Melanocyte of skin (primary cell): ENCODE data around the gene SCYGR3. TPM values are rescaled to one million over a fixed set of nuclear protein-coding genes. Genes with fewer than 3 reads are reported as not detected.

Source experiments
- total RNA-seq, 2 donors: library from RNA; depleted of rRNA; stranded (reverse); fragments of >200 nt; gene quantifications; 2 replicates each; pipeline ENCODE4 v1.2.3, GENCODE V29; 2012

SCYGR3 gene, protein sequence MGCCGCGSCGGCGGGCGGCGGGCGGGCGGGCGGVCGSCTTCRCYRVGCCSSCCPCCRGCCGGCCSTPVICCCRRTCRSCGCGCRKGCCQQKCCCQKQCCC
- not detected for total RNA-seq

DNA sequence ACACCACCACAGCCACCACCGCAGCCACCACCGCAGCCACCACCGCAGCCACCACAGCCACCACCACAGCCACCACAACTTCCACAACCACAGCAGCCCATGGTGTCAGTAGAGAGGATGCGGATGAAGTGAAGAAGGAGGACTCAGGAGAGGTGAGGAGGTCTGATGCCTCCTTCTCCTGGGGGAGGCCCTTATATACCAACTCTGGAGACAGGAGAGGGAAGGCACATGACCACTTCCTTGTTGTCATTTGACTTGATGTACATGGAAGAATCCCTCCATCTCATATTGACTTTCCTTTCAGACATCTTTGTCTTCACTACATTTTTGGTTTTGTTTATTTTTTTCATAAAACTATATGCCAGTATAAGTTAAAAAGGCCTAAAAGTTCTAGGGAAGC lies at the start of gene SCYGR3:
Gene SCYGR3, minus strand, starts transcription at position 101 of the 400 bp plus-strand sequence. Its CDS starts 0 bp downstream, at position 101.

DNA sequence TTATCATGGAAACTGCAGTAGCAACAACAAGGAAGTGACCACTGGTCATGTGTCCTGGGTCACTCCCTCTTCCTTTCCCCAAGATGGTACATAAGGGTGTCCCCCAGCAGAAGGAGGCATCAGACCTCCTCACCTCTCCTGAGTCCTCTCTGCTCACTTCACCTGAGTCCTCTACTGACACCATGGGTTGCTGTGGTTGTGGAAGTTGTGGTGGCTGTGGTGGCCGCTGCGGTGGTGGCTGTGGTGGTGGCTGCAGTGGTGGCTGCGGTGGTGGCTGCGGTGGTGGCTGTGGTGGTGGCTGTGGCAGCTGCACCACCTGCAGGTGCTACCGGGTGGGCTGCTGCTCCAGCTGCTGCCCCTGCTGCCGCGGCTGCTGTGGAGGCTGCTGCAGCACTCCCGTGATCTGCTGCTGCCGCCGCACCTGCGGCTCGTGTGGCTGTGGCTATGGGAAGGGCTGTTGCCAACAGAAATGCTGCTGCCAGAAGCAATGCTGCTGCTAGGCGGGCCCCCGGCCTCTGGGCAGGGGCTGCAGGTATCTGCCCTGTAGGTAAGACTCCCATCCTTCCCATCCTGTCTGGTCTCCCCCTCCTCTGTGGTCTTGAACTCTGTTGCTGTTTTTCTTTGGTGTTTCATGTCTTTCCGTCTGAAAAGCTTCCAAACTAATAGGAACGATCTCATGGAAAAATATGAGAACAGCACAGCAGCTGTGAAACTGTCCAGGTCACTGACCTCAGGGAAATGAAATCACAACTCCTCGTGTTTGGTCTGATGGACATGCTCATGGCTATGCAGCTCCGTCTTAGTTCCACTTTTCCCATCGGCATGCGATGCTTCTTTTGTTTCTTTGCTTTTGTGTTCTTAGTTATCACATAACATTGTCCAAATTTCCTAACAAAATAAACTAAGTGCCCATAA lies 2.9 kb upstream of the SCYGR3 start, which contains the start of gene SCYGR4:
Gene SCYGR4, plus strand, starts transcription at position 183 of the 915 bp plus-strand sequence. Its CDS starts 0 bp downstream, at position 183.

DNA sequence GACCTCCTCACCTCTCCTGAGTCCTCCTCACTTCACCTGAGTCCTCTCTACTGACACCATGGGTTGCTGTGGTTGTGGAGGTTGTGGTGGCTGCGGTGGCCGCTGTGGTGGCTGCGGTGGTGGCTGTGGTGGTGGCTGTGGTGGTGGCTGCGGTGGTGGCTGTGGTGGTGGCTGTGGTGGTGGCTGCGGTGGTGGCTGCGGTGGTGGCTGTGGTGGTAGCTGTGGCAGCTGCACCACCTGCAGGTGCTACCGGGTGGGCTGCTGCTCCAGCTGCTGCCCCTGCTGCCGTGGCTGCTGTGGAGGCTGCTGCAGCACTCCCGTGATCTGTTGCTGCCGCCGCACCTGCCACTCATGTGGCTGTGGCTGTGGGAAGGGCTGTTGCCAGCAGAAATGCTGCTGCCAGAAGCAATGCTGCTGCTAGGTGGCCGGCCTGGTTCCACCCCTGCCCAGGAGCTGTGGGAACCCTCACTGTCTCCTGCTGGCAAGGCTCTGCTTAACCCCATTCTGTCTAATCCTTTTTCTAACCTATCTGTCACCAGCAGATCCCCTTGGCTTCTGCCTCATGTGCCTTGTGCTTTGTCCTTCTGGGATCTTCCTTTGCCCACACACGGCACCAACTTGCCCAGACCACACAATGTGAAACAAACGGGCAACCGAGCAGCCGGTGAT lies 15.7 kb downstream of the SCYGR3 start, which contains the start of gene SCYGR2:
Gene SCYGR2, plus strand, starts transcription at position 59 of the 669 bp plus-strand sequence. Its CDS starts 0 bp downstream, at position 59.

Other genes starting within 250 kb of the SCYGR3 start
- gene TM4SF20, start 235.5 kb downstream of the SCYGR3 start, total RNA-seq, result not detected
- gene SCYGR1, start 226.9 kb downstream of the SCYGR3 start, total RNA-seq, result not detected
- 100 to 1,000 TPM in 1 of 2 donors, 10 to 100 TPM in 1; 98.8 to 136 TPM for gene AGFG1, start 142.7 kb downstream of the SCYGR3 start, total RNA-seq
- not detected for gene SCYGR2, start 15.9 kb downstream of the SCYGR3 start, total RNA-seq
- gene SCYGR4, start 2.7 kb upstream of the SCYGR3 start, total RNA-seq, result under 1 TPM in 1 of 2 donors, not detected in 1; under 0.01 TPM
- gene SCYGR5, start 52.0 kb upstream of the SCYGR3 start, total RNA-seq, result not detected
- gene SLC19A3, start 103.2 kb upstream of the SCYGR3 start, total RNA-seq, result 1 to 10 TPM; 4.1 to 6.7 TPM
- gene SCYGR6, start 109.9 kb upstream of the SCYGR3 start, total RNA-seq, result not detected
- gene SCYGR7, start 113.5 kb upstream of the SCYGR3 start, total RNA-seq, result not detected
- gene SCYGR8, start 131.1 kb upstream of the SCYGR3 start, total RNA-seq, result not detected
- gene CCL20, start 199.0 kb upstream of the SCYGR3 start, total RNA-seq, result 1 to 10 TPM in 1 of 2 donors, under 1 TPM in 1; 0.33 to 1.0 TPM